DMS153 treated with DMSO at 0.1 percent for 48 hours (cell line): ENCODE measurements around the gene HIF1AN.
"Not testable (repeated sequence)": the region's sequence is repeated elsewhere in the genome, so short reads cannot be mapped to it uniquely, and the experiment has no call there.

Source experiments
- DNase-seq: peaks from one replicate; lab custom pipeline; 2025; ENCODE audit not compliant: unreplicated experiment; lab: John Stamatoyannopoulos, UW

Gene HIF1AN

DNA sequence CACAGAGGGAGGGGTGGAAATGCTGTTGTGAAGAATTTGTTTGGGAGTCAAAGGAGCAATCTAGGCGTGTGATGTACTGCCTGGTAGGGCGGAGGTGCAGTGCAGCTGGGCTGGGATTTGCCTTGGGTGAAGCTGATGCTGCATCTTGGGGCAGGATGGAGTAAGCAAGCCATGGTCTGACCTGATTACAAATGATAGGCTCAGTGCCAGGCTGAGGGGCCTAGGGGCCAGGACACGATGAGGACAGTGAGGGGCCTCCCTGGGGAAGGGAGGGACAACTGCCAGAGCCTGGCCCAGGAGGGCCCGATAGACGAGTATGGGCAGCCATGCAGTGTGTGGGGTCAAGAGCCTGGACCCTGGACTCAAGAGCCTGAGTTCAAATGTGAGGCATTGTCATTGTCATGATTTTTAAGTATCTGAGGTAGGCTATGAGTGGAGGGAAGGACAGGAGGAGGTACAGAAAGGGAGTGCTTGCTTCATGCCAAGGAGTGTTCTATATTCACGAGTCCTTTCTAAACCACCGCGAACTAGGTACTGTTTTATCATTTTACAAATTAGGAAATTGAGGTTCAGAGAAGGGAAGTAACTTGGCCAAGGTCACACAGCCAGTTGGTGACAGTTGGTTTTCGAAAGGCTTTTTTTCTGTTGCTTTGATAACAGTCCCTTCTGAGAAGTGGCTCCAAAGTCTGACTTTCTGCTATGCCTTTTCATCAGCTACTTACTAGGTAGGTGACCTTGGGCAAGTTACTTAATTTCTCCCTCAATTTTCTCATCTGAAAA lies 29.7 kb downstream of the HIF1AN start:
- DNase-seq, result no peak

DNA sequence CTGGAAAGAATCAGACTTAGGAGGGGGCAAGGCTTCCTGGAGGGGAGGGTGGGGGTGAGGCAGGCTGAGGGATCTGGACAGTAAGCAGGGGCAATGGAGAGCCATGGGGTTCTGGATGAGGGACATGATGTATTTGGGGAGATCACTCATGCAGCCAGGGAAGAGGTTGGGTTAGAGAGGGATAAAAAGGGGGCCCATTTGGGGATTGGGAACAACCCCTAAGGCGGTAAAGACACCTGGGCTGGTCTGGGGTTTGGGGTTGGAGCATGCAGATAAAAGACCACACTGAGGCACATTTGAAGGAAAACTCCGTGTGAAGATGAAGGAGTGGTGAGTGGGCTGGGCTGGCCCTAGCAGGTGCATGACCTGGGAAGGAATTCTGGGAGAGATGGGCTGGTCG lies 30.8 kb downstream of the HIF1AN start:
- no peak for DNase-seq

DNA sequence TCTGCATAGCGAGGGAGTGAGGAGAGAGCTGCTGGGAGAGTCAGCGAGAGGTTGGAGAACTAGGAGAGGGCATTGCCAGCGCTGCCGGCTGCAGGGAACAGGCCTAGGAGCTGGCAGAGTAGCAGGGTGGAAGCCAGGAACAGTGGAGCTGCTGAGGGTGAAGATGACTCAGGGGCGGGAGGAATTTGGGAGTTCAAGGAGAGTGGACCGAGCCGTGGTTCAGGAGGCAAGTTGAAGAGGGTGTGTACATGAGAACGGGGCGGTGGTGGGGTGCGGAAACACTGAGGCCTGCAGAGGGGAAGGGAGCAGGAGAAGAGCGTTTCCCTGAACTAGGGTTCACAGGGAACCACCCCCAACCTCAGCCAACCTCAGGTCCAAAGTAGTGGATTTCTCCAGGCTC lies 31.5 kb downstream of the HIF1AN start:
- DNase-seq, result no peak

DNA sequence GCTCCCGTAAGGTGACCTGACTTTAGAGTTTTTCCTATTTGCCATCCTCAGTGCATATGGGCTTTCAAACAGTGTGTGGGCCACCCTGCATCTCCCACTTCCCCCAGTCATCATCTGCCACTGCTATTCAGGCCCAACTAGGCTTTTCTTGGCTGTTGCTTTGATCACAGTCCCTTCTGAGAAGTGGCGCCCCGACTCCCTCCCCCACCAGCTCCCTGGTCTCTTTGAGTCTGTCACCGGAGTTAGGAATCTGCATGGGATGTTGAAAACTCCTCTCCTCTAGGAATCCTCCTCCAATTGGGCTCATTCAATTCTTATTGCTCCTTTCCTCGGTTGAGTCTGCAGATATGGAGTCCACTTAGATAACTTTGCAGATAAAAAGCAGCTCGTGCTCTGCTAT lies 32.1 kb downstream of the HIF1AN start:
- DNase-seq, result no peak

- DNase-seq, result no peak
Observed at GRCh38 chr10:100568912-100569311, 33.2 kb downstream of the HIF1AN start.

GRCh38 chr10:100569687-100570481 lies 34.1 kb downstream of the HIF1AN start:
- no peak for DNase-seq

DNA sequence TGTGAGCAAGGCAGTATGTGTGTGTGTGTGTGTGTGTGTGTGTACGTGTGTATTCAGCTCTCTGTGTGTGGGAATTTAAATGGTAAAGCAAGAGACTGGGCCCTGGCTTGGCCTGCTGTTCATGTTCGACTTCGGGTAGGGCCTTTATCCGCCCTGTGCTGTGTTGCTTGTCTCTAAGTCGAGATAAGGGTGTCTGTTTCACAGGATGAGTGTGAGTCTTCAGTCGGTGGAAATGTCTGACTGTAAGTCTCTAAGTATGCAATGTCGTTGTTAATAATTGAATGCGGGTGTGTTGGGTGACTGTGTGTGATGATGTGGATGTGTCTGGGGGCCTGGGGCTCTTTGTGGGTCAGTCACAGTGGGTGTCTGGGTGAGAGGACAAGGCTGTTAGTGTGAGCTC lies 34.8 kb downstream of the HIF1AN start:
- no peak for DNase-seq

GRCh38 chr10:100571084-100571856 lies 35.5 kb downstream of the HIF1AN start:
- no peak for DNase-seq

- DNase-seq, result not testable (repeated sequence)
Observed at GRCh38 chr10:100575146-100575545, 39.4 kb downstream of the HIF1AN start.

GRCh38 chr10:100575585-100576281 lies 40.0 kb downstream of the HIF1AN start:
- no peak for DNase-seq

DNA sequence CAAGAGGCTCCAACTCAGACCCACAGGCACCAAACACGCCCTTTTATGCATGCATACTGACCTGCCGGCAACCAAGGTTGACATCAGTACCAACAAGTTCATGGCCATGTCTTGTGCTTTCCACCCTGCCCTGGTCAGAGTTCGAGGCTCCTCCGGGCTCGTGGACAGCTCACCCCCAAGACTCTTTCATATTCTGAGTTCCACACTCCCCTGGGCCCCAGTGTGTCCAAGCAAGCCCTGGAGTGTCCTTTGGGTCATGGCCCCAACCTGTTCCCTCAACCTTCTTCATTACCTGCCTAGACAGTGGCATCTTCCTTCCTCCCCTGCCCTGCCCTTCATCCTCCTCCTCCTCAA lies 40.5 kb downstream of the HIF1AN start:
- DNase-seq, result no peak

- DNase-seq, result no peak
Observed at GRCh38 chr10:100579261-100580090, 43.7 kb downstream of the HIF1AN start.

DNA sequence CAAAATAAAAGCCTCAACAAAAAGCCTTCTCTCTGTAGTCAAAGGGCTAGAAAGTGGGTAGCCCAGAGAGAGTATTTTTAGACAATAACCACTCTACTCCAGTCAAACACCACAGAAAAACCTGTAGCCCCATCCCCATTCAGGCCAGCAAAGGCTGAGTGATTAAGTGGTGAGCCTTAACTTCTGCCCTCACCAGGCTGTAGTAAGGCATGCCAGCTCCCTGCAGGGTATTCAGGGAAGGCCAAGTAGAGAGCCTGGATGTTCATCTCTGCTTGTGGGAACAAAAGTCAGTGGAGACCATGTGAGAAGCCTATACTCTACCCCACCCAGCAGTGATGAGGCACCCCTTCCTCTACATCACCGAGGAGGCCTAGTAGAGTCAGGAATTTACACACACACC lies 51.2 kb downstream of the HIF1AN start:
- no peak for DNase-seq

DNA sequence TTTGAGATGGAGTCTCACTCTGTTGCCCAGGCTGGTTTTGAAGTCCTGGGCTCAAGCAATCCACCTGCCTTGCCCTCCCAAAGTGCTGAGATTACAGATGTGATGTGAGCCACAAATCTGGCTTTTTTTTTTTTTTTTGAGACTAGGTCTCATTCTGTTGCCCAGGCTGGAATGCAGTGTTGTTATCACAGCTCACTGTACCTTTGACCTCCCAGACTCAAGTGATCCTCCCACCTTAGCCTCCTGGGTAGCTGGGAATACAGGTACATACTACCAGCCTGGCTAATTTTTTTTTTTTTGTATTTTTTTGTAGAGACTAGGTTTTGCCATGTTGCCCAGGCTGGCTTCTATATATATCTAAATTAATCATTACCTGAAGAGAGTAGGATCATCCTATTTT lies 62.4 kb downstream of the HIF1AN start:
- no peak for DNase-seq

GRCh38 chr10:100600218-100600617 lies 64.5 kb downstream of the HIF1AN start:
- DNase-seq, result no peak

DNA sequence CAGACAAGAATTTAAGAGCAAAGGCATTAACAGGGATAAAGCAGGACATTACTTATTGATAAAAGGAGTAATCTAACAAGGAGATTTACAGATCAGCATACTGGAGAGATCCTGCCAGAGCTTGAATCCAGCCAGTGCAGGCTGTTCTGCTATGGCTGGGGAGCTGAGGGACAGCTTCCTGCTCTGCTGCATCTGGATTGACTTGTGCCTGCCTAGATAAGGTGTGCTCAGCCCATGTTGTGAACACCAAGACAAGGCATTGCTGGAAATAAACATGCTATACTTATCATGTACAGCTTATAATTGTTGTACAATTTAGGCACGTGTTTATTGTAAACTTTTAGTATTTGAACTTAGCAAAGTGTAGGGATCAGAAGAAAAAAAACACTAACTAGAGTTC lies 71.7 kb downstream of the HIF1AN start:
- DNase-seq, result no peak
